ENCODE measurements around the gene MYO1C.

The MYO1C gene

DNA sequence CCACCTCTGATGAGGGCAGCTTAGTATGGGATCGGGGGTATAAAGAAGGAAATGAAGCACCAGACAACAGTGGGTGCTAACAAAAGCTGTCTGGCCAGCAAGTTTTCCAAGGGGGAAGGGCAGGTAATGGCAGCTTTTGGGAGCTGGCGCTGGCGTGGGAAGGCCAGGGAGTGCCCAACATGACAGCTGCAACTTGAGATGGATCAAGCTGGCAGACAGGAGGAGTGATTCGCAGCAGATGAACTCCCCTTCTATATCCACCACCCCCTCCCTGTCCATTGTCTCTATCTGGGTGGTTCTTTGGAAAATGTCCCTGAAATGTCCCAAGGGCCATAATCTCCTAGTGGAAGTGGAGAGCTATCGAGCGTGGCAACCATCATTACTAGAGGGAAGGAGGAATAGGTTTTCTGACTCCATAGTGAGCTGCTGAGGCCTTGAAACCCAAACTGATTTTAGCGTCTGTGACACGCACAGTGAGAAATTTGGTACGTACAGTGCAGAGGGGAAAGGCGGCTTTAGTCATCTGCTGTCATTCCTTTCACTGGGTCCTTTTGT, 28.7 kb upstream of the MYO1C start:
- Histone ChIP-seq H2AFZ (ENCODE audit: low read length) (no peak overlapping the region), H3K27ac (ENCODE audit: low read depth, low read length, poor library complexity, severe bottlenecking) (no peak overlapping the region), H3F3A (ENCODE audit: insufficient read depth, low read length) (no peaks in the 10 kb centered on the region), H3K4me2 (ENCODE audit: low read length) (no peak overlapping the region), H3K36me3 (ENCODE audit: insufficient read depth, low read length) (peaks cover 20% of the 10 kb centered on the region; the same call in 1 of the 2 replicates), H4K20me1 (ENCODE audit: insufficient read depth, low read length) (no peaks in the 10 kb centered on the region), H3K79me2 (ENCODE audit: insufficient read depth, low read length) (0 out of 2 replicates have a peak, but pooled peaks cover 5% of the 10 kb centered on the region), H3K27me3 (ENCODE audit: insufficient read depth, low read length) (no peaks in the 10 kb centered on the region), H3K9me2 (ENCODE audit: low read depth, low read length) (no peaks in the 10 kb centered on the region), H3K4me3 (ENCODE audit: low read depth, low read length, poor library complexity, severe bottlenecking) (no peak overlapping the region), H3K9me3 (ENCODE audit: low read length) (no peaks in the 10 kb centered on the region), H3K4me1 (ENCODE audit: insufficient read depth, low read length, severe bottlenecking) (peaks cover 9% of the 10 kb centered on the region), H3K9ac (ENCODE audit: low read length) (no peak overlapping the region)
- TF ChIP-seq, protein P1, sequence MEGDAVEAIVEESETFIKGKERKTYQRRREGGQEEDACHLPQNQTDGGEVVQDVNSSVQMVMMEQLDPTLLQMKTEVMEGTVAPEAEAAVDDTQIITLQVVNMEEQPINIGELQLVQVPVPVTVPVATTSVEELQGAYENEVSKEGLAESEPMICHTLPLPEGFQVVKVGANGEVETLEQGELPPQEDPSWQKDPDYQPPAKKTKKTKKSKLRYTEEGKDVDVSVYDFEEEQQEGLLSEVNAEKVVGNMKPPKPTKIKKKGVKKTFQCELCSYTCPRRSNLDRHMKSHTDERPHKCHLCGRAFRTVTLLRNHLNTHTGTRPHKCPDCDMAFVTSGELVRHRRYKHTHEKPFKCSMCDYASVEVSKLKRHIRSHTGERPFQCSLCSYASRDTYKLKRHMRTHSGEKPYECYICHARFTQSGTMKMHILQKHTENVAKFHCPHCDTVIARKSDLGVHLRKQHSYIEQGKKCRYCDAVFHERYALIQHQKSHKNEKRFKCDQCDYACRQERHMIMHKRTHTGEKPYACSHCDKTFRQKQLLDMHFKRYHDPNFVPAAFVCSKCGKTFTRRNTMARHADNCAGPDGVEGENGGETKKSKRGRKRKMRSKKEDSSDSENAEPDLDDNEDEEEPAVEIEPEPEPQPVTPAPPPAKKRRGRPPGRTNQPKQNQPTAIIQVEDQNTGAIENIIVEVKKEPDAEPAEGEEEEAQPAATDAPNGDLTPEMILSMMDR (IDR thresholded peaks at IDR 0.05; ENCODE audit: low read length) = no peak
- TF ChIP-seq EZH2 (IDR thresholded peaks at IDR 0.05; ENCODE audit: borderline replicate concordance, low read length) = no peak

DNA sequence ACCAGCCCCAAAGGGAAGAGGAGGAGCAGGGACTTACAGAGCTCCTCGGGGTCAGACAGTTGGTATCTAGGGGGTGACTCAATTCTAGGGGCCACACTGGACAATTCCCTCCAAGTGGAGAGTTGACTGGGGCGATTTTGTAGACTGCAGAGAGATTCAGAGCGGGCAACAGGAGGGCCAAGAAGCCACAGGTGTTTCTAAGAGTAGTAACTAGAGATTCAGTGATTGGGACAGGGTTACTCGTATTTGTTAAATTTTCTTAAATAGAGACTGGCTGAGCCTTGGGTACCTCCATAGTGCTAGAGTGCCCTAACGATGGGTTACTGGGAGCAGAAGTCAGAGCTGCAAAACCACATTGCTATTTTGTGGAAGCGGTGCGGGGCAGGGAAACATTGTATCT, 27.2 kb upstream of the MYO1C start:
- no peaks in the 10 kb centered on the region for H4K20me1 ChIP-seq (ENCODE audit: insufficient read depth, low read length)
- no peaks in the 10 kb centered on the region for H3K27me3 ChIP-seq (ENCODE audit: insufficient read depth, low read length)
- no peak overlapping the region for H3K4me3 ChIP-seq (ENCODE audit: low read depth, low read length, poor library complexity, severe bottlenecking)
- H3K79me2 ChIP-seq (ENCODE audit: insufficient read depth, low read length) = 0 out of 2 replicates have a peak, but pooled peaks cover 5% of the 10 kb centered on the region
- H3K9me3 ChIP-seq (ENCODE audit: low read length) = no peaks in the 10 kb centered on the region
- no peak overlapping the region for H3K27ac ChIP-seq (ENCODE audit: low read depth, low read length, poor library complexity, severe bottlenecking)
- TF ChIP-seq EZH2 (IDR thresholded peaks at IDR 0.05; ENCODE audit: borderline replicate concordance, low read length) = no peak
- TF ChIP-seq, protein P1 (IDR thresholded peaks at IDR 0.05; ENCODE audit: low read length) = no peak
- H2AFZ ChIP-seq (ENCODE audit: low read length) = no peak overlapping the region
- no peak overlapping the region for H3K4me2 ChIP-seq (ENCODE audit: low read length)
- no peaks in the 10 kb centered on the region for H3F3A ChIP-seq (ENCODE audit: insufficient read depth, low read length)
- H3K36me3 ChIP-seq (ENCODE audit: insufficient read depth, low read length) = peaks cover 16% of the 10 kb centered on the region; the same call in 1 of the 2 replicates
- H3K4me1 ChIP-seq (ENCODE audit: insufficient read depth, low read length, severe bottlenecking) = peaks cover 20% of the 10 kb centered on the region
- H3K9me2 ChIP-seq (ENCODE audit: low read depth, low read length) = no peaks in the 10 kb centered on the region
- H3K9ac ChIP-seq (ENCODE audit: low read length) = no peak overlapping the region

DNA sequence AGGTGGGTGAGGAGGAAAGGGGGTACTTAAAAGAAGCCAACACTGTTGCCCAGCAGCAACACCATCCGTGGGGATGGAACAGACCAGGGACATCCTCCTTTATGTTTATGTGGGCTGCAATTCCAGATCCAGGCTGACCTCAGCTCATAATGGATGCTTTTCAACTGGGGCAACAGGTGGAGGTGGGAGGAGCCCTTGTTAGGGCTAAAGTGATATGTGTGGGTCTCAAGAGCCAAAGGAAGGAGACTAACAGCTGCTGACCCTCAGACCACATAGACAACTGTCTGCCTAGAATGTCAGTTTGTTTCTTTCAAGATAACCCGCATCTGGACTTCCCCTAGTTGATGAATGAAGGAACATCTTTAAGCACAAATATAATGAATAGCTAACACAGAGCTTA, 25.9 kb upstream of the MYO1C start:
- no peaks in the 10 kb centered on the region for H3F3A ChIP-seq (ENCODE audit: insufficient read depth, low read length)
- no peaks in the 10 kb centered on the region for H3K9me2 ChIP-seq (ENCODE audit: low read depth, low read length)
- H2AFZ ChIP-seq (ENCODE audit: low read length) = no peak overlapping the region
- no peak overlapping the region for H3K27ac ChIP-seq (ENCODE audit: low read depth, low read length, poor library complexity, severe bottlenecking)
- H4K20me1 ChIP-seq (ENCODE audit: insufficient read depth, low read length) = no peaks in the 10 kb centered on the region
- H3K4me1 ChIP-seq (ENCODE audit: insufficient read depth, low read length, severe bottlenecking) = peaks cover 20% of the 10 kb centered on the region
- H3K4me3 ChIP-seq (ENCODE audit: low read depth, low read length, poor library complexity, severe bottlenecking) = no peak overlapping the region
- H3K9ac ChIP-seq (ENCODE audit: low read length) = no peak overlapping the region; the same call in 1 of the 2 replicates
- H3K4me2 ChIP-seq (ENCODE audit: low read length) = peak overlapping the region; percentile 61; the same call in 1 of the 2 replicates
- no peaks in the 10 kb centered on the region for H3K9me3 ChIP-seq (ENCODE audit: low read length)
- peaks cover 19% of the 10 kb centered on the region; the same call in 1 of the 2 replicates for H3K36me3 ChIP-seq (ENCODE audit: insufficient read depth, low read length)
- H3K79me2 ChIP-seq (ENCODE audit: insufficient read depth, low read length) = 0 out of 2 replicates have a peak, but pooled peaks cover 5% of the 10 kb centered on the region
- TF ChIP-seq, protein P1 (IDR thresholded peaks at IDR 0.05; ENCODE audit: low read length) = no peak
- no peak for TF ChIP-seq EZH2 (IDR thresholded peaks at IDR 0.05; ENCODE audit: borderline replicate concordance, low read length)
- no peaks in the 10 kb centered on the region for H3K27me3 ChIP-seq (ENCODE audit: insufficient read depth, low read length)
